T-cell (primary cell): Measurements from ENCODE around the gene CELF4. TPM values are rescaled to one million over a fixed set of nuclear protein-coding genes. Genes with fewer than 3 reads are reported as not detected.

Experiments
- ATAC-seq, 4 experiments: fragments of 200-7000 bp in 3 of 4; fragments of 150-1000 bp in 1 of 4; cut with Tn5 transposase; replicated peaks in 1 of 4; 1 replicate in 3 of 4; 2 replicates in 1 of 4; pipeline ENCODE4 v1.10.0; 2021; ENCODE audit warnings: moderate library complexity in 3 of 4, mild to moderate bottlenecking in 2 of 4, moderate number of reproducible peaks in 1 of 4
- CTCF ChIA-PET, 2 donors: fragments of 300-600 bp; sonication (Branson Sonifier 250); formaldehyde crosslinking; loops; one replicate each; lab custom pipeline; 2022; ENCODE audit warnings: antibody characterized with exemption in 2 of 2; lab: Charles Lee
- POLR2A ChIA-PET, 2 donors: fragments of 300-600 bp; sonication (Branson Sonifier 250); formaldehyde crosslinking; loops; one replicate each; lab custom pipeline; 2022; ENCODE audit warnings: antibody characterized with exemption in 2 of 2; lab: Charles Lee
- DNase-seq, 35 experiments: peaks; one replicate each; pipeline versions ENCODE4 v3.0.0 to v3.0.0-alpha.2; 2013 to 2023
- H3K27ac ChIP-seq: one replicate; pipeline ENCODE4 v1.5.1; 2013; ENCODE audit warnings: low read length
- H3K27me3 ChIP-seq, 2 experiments: replicated peaks in 1 of 2; 1 replicate in 1 of 2; 2 replicates in 1 of 2; pipeline versions ENCODE4 v1.6.1 to v1.7.0; 2013; ENCODE audit warnings: low read length in 1 of 2, mixed read lengths in 1 of 2; ENCODE audit not compliant: control insufficient read depth in 2 of 2, insufficient read depth in 2 of 2; ENCODE audit errors: extremely low read depth in 1 of 2
- H3K36me3 ChIP-seq, 2 donors: 1 replicate in 1 of 2; 2 replicates in 1 of 2; pipeline versions ENCODE4 v1.6.1 to v1.7.0; 2013; ENCODE audit warnings: low read length in 1 of 2; ENCODE audit not compliant: control insufficient read depth in 2 of 2, insufficient read depth in 1 of 2; ENCODE audit errors: extremely low read depth in 1 of 2
- H3K4me1 ChIP-seq, 2 experiments: 1 replicate in 1 of 2; 2 replicates in 1 of 2; pipeline versions ENCODE4 v1.6.1 to v1.7.0; 2013; ENCODE audit warnings: low read length in 2 of 2, mixed read lengths in 1 of 2; ENCODE audit not compliant: insufficient read depth in 2 of 2, control insufficient read depth in 1 of 2; ENCODE audit errors: extremely low read depth in 1 of 2
- H3K4me3 ChIP-seq, 2 donors: 1 replicate in 1 of 2; 2 replicates in 1 of 2; pipeline versions ENCODE4 v1.5.1 to v1.7.0; 2013; ENCODE audit warnings: mild to moderate bottlenecking in 2 of 2, low read length in 1 of 2, moderate library complexity in 1 of 2; ENCODE audit not compliant: control insufficient read depth in 1 of 2; ENCODE audit errors: extremely low read depth in 1 of 2
- H3K9me3 ChIP-seq: 2 replicates; pipeline ENCODE4 v1.7.0; 2013
- H3K27ac Mint-ChIP-seq, 2 donors: one replicate each; pipeline ENCODE4 v1.8.0; 2020 to 2021; ENCODE audit warnings: mild to moderate bottlenecking in 2 of 2, mixed read lengths in 2 of 2
- H3K27me3 Mint-ChIP-seq, 2 donors: one replicate each; pipeline ENCODE4 v1.8.0; 2021 to 2022; ENCODE audit warnings: mixed read lengths in 2 of 2
- H3K36me3 Mint-ChIP-seq: one replicate; pipeline ENCODE4 v1.8.0; 2021; ENCODE audit warnings: mixed read lengths
- H3K4me1 Mint-ChIP-seq, 3 donors: one replicate each; pipeline ENCODE4 v1.8.0; 2020 to 2022; ENCODE audit warnings: mixed read lengths in 3 of 3, mild to moderate bottlenecking in 1 of 3
- H3K4me3 Mint-ChIP-seq, 3 donors: one replicate each; pipeline ENCODE4 v1.8.0; 2020 to 2022; ENCODE audit warnings: mild to moderate bottlenecking in 3 of 3, mixed read lengths in 3 of 3, moderate library complexity in 3 of 3
- H3K9me3 Mint-ChIP-seq, 3 donors: one replicate each; pipeline ENCODE4 v1.8.0; 2020 to 2022; ENCODE audit warnings: mixed read lengths in 3 of 3
- whole genome bisulfite sequencing: methylation state at CpG from one replicate; pipeline ENCODE4 v1.1.5; 2013; ENCODE audit warnings: missing lambda C conversion rate; ENCODE audit not compliant: insufficient coverage; 5-methylcytosine and 5-hydroxymethylcytosine counted together
- total RNA-seq, 35 experiments: library from RNA in 6 of 35; stranded (reverse) in 6 of 35; fragments of 120-200 nt in 1 of 35; gene quantifications; one replicate each; pipeline versions ENCODE4 v1.2.1 to v1.2.4 and lab custom pipeline; 2013 to 2026

The CELF4 gene
- total RNA-seq, 5 donors from 2014 or later (not counting 1 experiment from before 2014, with no cell fraction given), result not detected

- ATAC-seq (no peak), DNase-seq (no peak)
- H3K27me3 ChIP-seq, result peaks cover 2 to 49% of the 10 kb centered on the region in 2 experiments
- H3K4me3 ChIP-seq, result no peak overlapping the region
- no peak overlapping the region for H3K27ac ChIP-seq
- H3K27me3 Mint-ChIP-seq, result peaks cover 34 to 37% of the 10 kb centered on the region in 2 donors
- no peaks in the 10 kb centered on the region for H3K36me3 Mint-ChIP-seq
- H3K9me3 Mint-ChIP-seq, result peaks cover 0 to 3% (median 0%) of the 10 kb centered on the region in 3 donors
- no peaks in the 10 kb centered on the region for H3K9me3 ChIP-seq
- peaks cover 0 to 2% of the 10 kb centered on the region in 2 experiments for H3K4me1 ChIP-seq
- H3K4me1 Mint-ChIP-seq, result peaks cover 0 to 5% (median 4%) of the 10 kb centered on the region in 3 donors
- ChIA-PET CTCF (no interaction called here), POLR2A (no interaction called here)
- no peak overlapping the region for H3K4me3 Mint-ChIP-seq
- H3K36me3 ChIP-seq, result no peaks in the 10 kb centered on the region
- WGBS, result 70% methylated on average over 5 of the region's 9 CpGs
- H3K27ac Mint-ChIP-seq, result no peak overlapping the region
These were observed 25.0 kb downstream of the CELF4 start for GRCh38 chr18:37540424-37541138.

DNA sequence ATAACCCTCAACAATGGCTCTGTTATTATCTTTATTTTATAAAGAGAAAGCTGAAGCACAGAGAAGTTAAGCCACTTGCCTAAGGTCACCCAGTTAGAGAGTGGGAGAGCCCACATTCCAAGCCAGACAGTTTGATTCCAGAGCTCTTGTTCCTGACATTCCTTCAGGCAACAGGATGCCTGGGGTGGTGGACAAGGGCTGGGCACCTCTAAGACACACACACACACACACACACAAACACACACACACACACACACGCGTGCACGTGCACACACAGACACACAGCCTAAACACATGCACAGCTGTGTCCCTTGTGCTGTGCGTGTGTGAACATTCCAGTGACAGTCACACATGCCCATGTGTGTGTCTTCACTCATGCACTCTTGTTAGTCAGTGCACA lies 26.4 kb downstream of the CELF4 start:
- Mint-ChIP-seq H3K9me3 (peaks cover 0 to under 1% (median 0%) of the 10 kb centered on the region in 3 donors), H3K27ac (no peak overlapping the region), H3K4me3 (no peak overlapping the region), H3K36me3 (no peaks in the 10 kb centered on the region), H3K4me1 (peaks cover 0 to 5% (median 4%) of the 10 kb centered on the region in 3 donors), H3K27me3 (peaks cover 33 to 38% of the 10 kb centered on the region in 2 donors)
- Histone ChIP-seq H3K36me3 (no peaks in the 10 kb centered on the region), H3K27ac (no peak overlapping the region), H3K4me1 (peaks cover 0 to 2% of the 10 kb centered on the region in 2 experiments), H3K9me3 (no peaks in the 10 kb centered on the region), H3K4me3 (no peak overlapping the region), H3K27me3 (peaks cover 2 to 40% of the 10 kb centered on the region in 2 experiments)
- CTCF ChIA-PET, result no interaction called here
- DNase-seq (no peak), ATAC-seq (no peak)
- POLR2A ChIA-PET, result no interaction called here
- whole genome bisulfite sequencing, result 92% methylated on average over 4 of the region's 4 CpGs

- no peaks in the 10 kb centered on the region for H3K36me3 ChIP-seq
- Mint-ChIP-seq H3K4me3 (no peak overlapping the region), H3K4me1 (peaks cover 0 to 5% (median 4%) of the 10 kb centered on the region in 3 donors), H3K27ac (no peak overlapping the region), H3K9me3 (no peaks in the 10 kb centered on the region), H3K27me3 (peaks cover 33 to 40% of the 10 kb centered on the region in 2 donors), H3K36me3 (no peaks in the 10 kb centered on the region)
- no peak for ATAC-seq
- no peak overlapping the region for H3K4me3 ChIP-seq
- DNase-seq, result no peak
- H3K9me3 ChIP-seq, result no peaks in the 10 kb centered on the region
- H3K27ac ChIP-seq, result no peak overlapping the region
- peaks cover 0 to 2% of the 10 kb centered on the region in 2 experiments for H3K4me1 ChIP-seq
- WGBS, result 26% methylated on average over 13 of the region's 17 CpGs
- ChIA-PET CTCF (no interaction called here), POLR2A (no interaction called here)
- peaks cover 2 to 38% of the 10 kb centered on the region in 2 experiments for H3K27me3 ChIP-seq
These were observed 26.9 kb downstream of the CELF4 start for GRCh38 chr18:37538526-37539205.

GRCh38 chr18:37537868-37538525 lies 27.6 kb downstream of the CELF4 start:
- WGBS, result 24% methylated on average over 23 of the region's 23 CpGs
- no peaks in the 10 kb centered on the region for H3K36me3 ChIP-seq
- H3K4me1 Mint-ChIP-seq, result peaks cover 0 to 5% (median 4%) of the 10 kb centered on the region in 3 donors
- H3K4me3 Mint-ChIP-seq, result no peak overlapping the region
- H3K27ac Mint-ChIP-seq, result no peak overlapping the region
- peaks cover 33 to 40% of the 10 kb centered on the region in 2 donors for H3K27me3 Mint-ChIP-seq
- peak in 10 of 35 experiments; percentile 2 to 18 (median 3) for DNase-seq
- H3K27me3 ChIP-seq, result peaks cover 2 to 38% of the 10 kb centered on the region in 2 experiments
- no peak overlapping the region for H3K4me3 ChIP-seq
- no peaks in the 10 kb centered on the region for H3K36me3 Mint-ChIP-seq
- H3K9me3 ChIP-seq, result no peaks in the 10 kb centered on the region
- CTCF ChIA-PET, result no interaction called here
- ATAC-seq, result peak in 1 of 4 experiments; percentile 39
- no peaks in the 10 kb centered on the region for H3K9me3 Mint-ChIP-seq
- POLR2A ChIA-PET, result no interaction called here
- H3K4me1 ChIP-seq, result peaks cover 0 to 2% of the 10 kb centered on the region in 2 experiments
- H3K27ac ChIP-seq, result no peak overlapping the region

- no peak for DNase-seq
- H3K9me3 Mint-ChIP-seq, result no peaks in the 10 kb centered on the region
- Histone ChIP-seq H3K27ac (no peak overlapping the region), H3K4me1 (peaks cover 0 to 2% of the 10 kb centered on the region in 2 experiments), H3K9me3 (no peaks in the 10 kb centered on the region), H3K4me3 (no peak overlapping the region), H3K27me3 (peaks cover 2 to 38% of the 10 kb centered on the region in 2 experiments), H3K36me3 (no peaks in the 10 kb centered on the region)
- peaks cover 0 to 5% (median 4%) of the 10 kb centered on the region in 3 donors for H3K4me1 Mint-ChIP-seq
- H3K4me3 Mint-ChIP-seq, result no peak overlapping the region
- H3K27me3 Mint-ChIP-seq, result peaks cover 33 to 39% of the 10 kb centered on the region in 2 donors
- no peak overlapping the region for H3K27ac Mint-ChIP-seq
- H3K36me3 Mint-ChIP-seq, result no peaks in the 10 kb centered on the region
- no peak for ATAC-seq
- WGBS, result 64% methylated on average over 8 of the region's 9 CpGs
- CTCF ChIA-PET, result no interaction called here
- POLR2A ChIA-PET, result no interaction called here
These were observed 28.9 kb downstream of the CELF4 start for GRCh38 chr18:37536656-37537055.

DNA sequence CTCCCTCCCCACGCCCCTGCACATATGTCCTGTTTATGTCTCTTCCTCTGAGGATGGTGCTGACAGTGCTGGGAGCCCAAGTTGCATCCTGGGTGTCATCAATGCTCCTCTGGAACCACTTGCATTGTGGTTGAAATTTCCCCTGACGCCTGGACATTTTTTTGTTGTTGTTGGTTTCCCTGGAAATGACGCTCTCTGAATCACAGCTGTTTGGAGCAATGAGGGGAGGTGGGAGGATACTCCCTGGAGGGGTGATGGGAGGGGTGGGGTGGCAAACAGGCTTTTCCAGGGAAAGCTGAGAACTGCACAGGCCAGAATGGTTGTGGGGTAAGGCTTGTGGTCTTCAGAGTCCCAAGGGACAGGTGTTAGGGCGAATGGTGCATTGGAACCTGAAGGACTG lies 29.6 kb downstream of the CELF4 start:
- H3K27me3 Mint-ChIP-seq, result peaks cover 27 to 33% of the 10 kb centered on the region in 2 donors
- Histone ChIP-seq H3K36me3 (no peaks in the 10 kb centered on the region), H3K4me1 (peaks cover 0 to 2% of the 10 kb centered on the region in 2 experiments), H3K4me3 (no peak overlapping the region), H3K27me3 (peaks cover 2 to 40% of the 10 kb centered on the region in 2 experiments), H3K9me3 (no peaks in the 10 kb centered on the region), H3K27ac (no peak overlapping the region)
- H3K4me1 Mint-ChIP-seq, result peaks cover 0 to 5% (median 4%) of the 10 kb centered on the region in 3 donors
- no peaks in the 10 kb centered on the region for H3K36me3 Mint-ChIP-seq
- ChIA-PET CTCF (no interaction called here), POLR2A (no interaction called here)
- 77% methylated on average over 3 of the region's 4 CpGs for WGBS
- DNase-seq, result no peak
- no peak for ATAC-seq
- no peak overlapping the region for H3K4me3 Mint-ChIP-seq
- no peak overlapping the region for H3K27ac Mint-ChIP-seq
- H3K9me3 Mint-ChIP-seq, result no peaks in the 10 kb centered on the region
